Coronary artery (tissue), 2 donors: Measurements from ENCODE around the gene CHRND.
A peak's percentile ranks its signal among the peaks of the same experiment; 100 is the strongest.

Experiments
- DNase-seq: peaks from one replicate; pipeline ENCODE4 v3.0.0-alpha.2; 2017; ENCODE audit warnings: low spot score
- H3K27ac ChIP-seq, 2 donors: fragments of 200-600 bp; sonication (generic); one replicate each; pipeline ENCODE4 v1.5.1; 2016 to 2019
- H3K4me3 ChIP-seq: fragments of 200-600 bp; sonication (generic); 2 replicates; pipeline ENCODE4 v1.5.1; 2016; ENCODE audit warnings: mild to moderate bottlenecking, moderate library complexity
- CTCF ChIP-seq: fragments of 200-600 bp; sonication (generic); IDR thresholded peaks from one replicate; pipeline ENCODE4 v1.5.1; 2019; ENCODE audit warnings: antibody characterized with exemption

Gene CHRND

DNA sequence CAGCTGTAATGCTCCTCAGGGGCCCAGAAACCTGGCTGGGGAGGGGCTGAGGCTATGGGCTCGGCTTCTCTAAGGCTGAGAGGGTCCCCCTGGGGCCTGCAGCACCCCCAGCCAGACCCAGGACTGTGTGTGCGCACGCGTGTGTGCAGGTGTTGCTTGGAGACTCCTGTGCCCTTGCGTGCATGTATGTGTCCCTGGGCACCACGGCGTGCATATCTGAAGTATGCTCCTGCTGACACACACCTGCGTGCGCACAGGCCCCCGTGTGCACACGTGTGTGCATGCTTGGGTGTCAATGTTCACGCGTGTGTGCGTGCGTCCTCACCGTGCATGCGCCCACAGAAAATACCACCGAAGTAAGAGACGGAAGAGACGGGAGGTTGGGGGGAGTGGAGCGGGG is 23.4 kb upstream of the CHRND start:
- TF ChIP-seq CTCF, result no peak
- no peak overlapping the region for H3K27ac ChIP-seq
- H3K4me3 ChIP-seq, result peak overlapping the region; percentile 78
- no peak for DNase-seq

DNA sequence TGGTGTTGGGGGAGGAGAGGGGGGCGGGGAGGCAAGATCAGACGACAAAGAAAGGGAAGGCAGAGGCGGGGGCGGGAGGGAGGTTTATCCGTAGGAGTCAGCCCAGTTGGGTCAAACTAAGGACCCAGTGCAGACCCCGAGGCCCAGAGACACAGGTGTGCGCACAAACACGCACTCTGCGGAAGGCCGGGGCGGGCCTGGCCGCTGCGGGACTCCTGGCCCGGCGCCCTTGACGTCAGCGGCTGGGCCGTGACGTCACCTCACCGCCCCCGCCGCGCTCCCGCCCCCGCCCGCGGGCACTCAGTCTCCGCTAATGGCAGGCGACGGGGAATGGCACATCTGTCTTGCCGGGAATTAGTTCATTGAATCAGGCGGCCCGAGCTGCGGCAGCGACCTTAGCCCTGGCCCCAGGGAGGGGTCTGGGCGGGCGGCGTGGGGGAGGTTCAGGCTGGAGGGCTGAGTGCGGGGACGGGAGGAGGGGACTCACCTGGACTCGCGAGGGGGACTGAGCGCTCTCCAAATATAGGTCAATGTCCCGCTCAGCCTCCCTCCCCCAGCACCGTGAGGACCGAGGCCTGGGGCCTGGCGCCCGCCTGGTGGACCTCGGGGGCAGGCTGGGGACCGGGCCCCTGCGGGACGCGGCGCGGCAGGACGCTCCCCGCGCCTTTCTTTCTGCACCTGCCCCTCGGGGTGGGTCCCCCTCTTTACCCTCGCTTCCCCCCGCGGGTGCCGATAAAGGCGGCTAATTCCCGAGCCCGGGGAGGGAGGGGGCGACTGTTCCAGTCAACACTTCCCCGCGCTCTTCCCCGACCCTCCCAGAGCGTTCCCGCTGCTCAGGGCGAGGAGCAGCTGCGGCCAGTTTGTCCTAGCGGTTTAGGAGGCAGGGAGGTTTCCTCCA is 22.8 kb upstream of the CHRND start:
- no peak for DNase-seq
- TF ChIP-seq CTCF, result no peak
- Histone ChIP-seq H3K27ac (no peak overlapping the region), H3K4me3 (peak overlapping the region; percentile 78)

GRCh38 chr2:232503809-232504323 is 22.1 kb upstream of the CHRND start:
- no peak for TF ChIP-seq CTCF
- H3K4me3 ChIP-seq, result peak overlapping the region; percentile 78
- H3K27ac ChIP-seq, result no peak overlapping the region
- DNase-seq, result no peak

- no peak for TF ChIP-seq CTCF
- no peak overlapping the region for H3K27ac ChIP-seq
These were observed 21.5 kb upstream of the CHRND start for GRCh38 chr2:232504438-232504837.

DNA sequence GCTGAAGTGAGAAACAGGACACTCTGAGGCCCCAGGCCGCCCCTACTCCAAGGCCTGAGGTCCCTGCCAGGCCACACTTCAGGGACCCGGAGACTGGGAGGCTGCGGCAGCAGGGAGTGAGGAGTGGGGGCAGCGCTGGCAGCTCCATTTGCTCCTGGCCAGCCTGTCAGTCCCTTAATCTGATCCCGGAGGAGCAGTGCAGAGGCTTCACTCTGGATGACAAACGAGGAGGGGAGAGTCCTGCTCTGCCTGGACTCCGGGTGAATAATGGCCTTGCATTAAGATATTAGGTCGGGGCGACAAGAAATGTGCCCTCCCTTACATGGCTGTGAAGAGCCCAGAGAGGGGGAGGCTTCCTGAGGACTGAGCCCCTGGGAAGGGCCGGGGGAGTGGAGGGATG is 20.1 kb upstream of the CHRND start:
- DNase-seq, result no peak
- Histone ChIP-seq H3K4me3 (no peak overlapping the region), H3K27ac (no peak overlapping the region)
- no peak for TF ChIP-seq CTCF

More at GRCh38 chr2:232504438-232504837, 21.5 kb upstream of the CHRND start:
- DNase-seq, result no peak
- no peak overlapping the region for H3K4me3 ChIP-seq

GRCh38 chr2:232506709-232507108 is 19.3 kb upstream of the CHRND start:
- H3K4me3 ChIP-seq, result no peak overlapping the region
- no peak for TF ChIP-seq CTCF
- DNase-seq, result no peak
- H3K27ac ChIP-seq, result no peak overlapping the region

- Histone ChIP-seq H3K4me3 (no peak overlapping the region), H3K27ac (no peak overlapping the region)
- no peak for TF ChIP-seq CTCF
- no peak for DNase-seq
These were observed 17.7 kb upstream of the CHRND start for GRCh38 chr2:232508251-232508650.
